Subcutaneous adipose tissue (tissue), 4 donors: ENCODE results near the gene RRN3. TPM values are rescaled to one million over a fixed set of nuclear protein-coding genes. Genes with fewer than 3 reads are reported as not detected.

Source experiments
- CTCF ChIP-seq: fragments of 450-650 bp; IDR thresholded peaks from one replicate; pipeline ENCODE4 v1.5.1; 2016; ENCODE audit warnings: low read depth, mild to moderate bottlenecking, control low read depth, antibody characterized with exemption, moderate library complexity
- small RNA-seq: library from RNA; depleted of rRNA; stranded (forward); fragments of <200 nt; gene quantifications from one replicate; pipeline ENCODE3, GENCODE V24; 2016
- total RNA-seq, 4 donors: library from RNA; depleted of rRNA; stranded (reverse); fragments of >200 nt; gene quantifications; one replicate each; pipeline ENCODE4 v1.1.0, GENCODE V29; 2016

The RRN3 gene
- total RNA-seq, 4 donors from 2014 or later, result 33.3 to 70.1 (median 42.2) TPM

DNA sequence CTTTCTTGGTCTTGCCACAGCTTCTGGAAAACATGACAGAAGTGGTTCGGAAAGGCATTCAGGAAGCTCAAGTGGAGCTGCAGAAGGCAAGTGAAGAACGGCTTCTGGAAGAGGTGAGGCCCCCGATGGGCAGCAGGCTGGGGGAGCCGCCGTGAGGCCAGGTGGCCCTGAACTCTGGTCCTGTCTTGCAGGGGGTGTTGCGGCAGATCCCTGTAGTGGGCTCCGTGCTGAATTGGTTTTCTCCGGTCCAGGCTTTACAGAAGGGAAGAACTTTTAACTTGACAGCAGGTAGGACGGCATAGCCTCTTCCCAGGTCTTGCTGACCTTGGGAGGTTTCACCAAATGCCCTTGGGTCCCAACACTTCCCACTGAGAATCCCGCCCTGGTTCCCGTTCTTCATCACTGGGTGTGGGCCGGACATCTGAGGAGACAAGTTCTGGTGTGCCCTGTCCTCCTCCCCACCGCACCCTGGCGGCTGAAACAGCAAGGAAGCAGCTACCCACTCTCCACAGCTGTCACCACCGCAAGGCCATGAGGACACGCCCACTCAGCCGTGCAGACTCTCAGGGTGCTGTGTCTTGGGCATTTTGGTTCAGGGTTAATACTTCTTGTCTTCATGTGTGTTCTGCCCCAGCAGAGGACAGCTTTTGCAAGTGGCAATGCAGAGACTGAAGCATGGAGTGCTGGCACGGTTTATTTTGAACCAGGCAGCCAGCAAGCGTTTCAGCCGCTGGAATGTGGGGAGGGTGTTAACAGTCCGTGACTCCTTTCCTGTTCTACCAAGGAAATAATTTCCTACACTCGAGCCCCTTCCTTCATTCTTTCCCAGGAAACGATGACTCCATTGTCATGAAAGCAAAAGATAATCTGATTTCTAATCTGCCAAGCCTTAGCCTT is 59.6 kb downstream of the RRN3 start:
- no peak for TF ChIP-seq CTCF

DNA sequence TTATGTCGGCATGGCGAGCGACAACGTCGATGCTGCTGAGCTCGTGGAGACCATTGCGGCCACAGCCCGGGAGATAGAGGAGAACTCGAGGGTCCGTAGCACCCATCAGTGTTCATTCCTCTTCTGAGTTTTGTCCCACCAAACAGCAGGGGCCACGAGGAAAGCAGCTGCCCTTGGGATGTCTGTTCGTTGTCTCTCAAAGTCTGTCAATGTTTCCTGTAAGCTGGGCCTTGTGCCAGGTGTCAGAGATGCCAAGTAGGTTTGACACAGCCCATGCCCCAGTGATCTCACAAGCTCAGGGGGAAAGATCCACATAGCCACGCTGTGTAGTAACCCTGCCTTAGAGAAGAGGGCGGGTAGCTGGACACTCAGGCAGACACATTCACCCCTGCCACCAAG is 60.8 kb downstream of the RRN3 start:
- TF ChIP-seq CTCF, result no peak

GRCh38 chr16:15032547-15033308 is 61.3 kb downstream of the RRN3 start:
- no peak for TF ChIP-seq CTCF

GRCh38 chr16:15031586-15031985 is 62.5 kb downstream of the RRN3 start:
- no peak for TF ChIP-seq CTCF

DNA sequence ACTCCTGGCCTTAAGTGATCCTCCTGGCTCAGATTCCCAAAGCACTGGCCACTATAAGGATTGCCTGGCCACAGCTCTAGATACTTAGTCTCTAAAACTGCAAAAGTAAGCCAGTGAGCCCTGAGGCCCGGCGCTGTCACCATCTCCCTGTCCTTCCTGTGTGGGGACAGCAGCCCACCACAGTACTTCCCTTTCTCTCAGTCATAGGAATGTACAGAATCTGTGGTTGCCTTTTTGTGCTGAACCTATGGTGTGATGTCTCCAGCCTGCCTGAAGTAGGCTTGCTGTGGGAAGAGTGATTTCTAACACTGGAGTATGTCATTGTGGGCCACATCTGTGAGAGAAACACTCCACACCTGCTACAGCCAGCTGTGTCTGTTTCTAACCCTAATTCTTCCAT is 62.9 kb downstream of the RRN3 start:
- TF ChIP-seq CTCF, result no peak

Small RNAs within 50 kb of the gene (small RNA-seq; reads per million reads assigned to genes)
- gene MIR1972-1, result not detected

Other genes with a start within 250 kb of the RRN3 start
- gene NPIPA1, start 156.8 kb downstream of the RRN3 start, total RNA-seq, result 10 to 100 TPM; 63.4 to 77.2 (median 67.8) TPM
- gene PDXDC1, start 119.2 kb downstream of the RRN3 start, total RNA-seq, result 10 to 100 TPM; 62.1 to 85.2 (median 76.1) TPM
- gene NTAN1, start 38.2 kb downstream of the RRN3 start, total RNA-seq, result 100 to 1,000 TPM in 3 of 4 donors, 10 to 100 TPM in 1; 87.0 to 158 (median 115) TPM